Chondrocyte (in vitro differentiated cells): ENCODE data around the gene CTIF. TPM values are rescaled to one million over a fixed set of nuclear protein-coding genes. Genes with fewer than 3 reads are reported as not detected.
"Not testable (repeated sequence)": the region's sequence is repeated elsewhere in the genome, so short reads cannot be mapped to it uniquely, and the experiment has no call there.

Experiments used
- DNase-seq: peaks from one replicate; pipeline ENCODE4 v3.0.0; 2021; ENCODE audit warnings: mixed read lengths, low spot score
- H3K27ac Mint-ChIP-seq: one replicate; pipeline ENCODE4 v1.8.0; 2021; ENCODE audit warnings: mild to moderate bottlenecking, moderate library complexity, mixed read lengths; ENCODE audit not compliant: unreplicated experiment
- H3K27me3 Mint-ChIP-seq: 2 replicates; pipeline ENCODE4 v1.8.0; 2021; ENCODE audit warnings: low read depth, mixed read lengths
- H3K36me3 Mint-ChIP-seq: 2 replicates; pipeline ENCODE4 v1.8.0; 2021; ENCODE audit warnings: low read depth, mixed read lengths
- H3K4me1 Mint-ChIP-seq: 2 replicates; pipeline ENCODE4 v1.8.0; 2021; ENCODE audit warnings: low read depth, mild to moderate bottlenecking, mixed read lengths
- H3K4me3 Mint-ChIP-seq: one replicate; pipeline ENCODE4 v1.8.0; 2021; ENCODE audit warnings: mild to moderate bottlenecking, moderate library complexity, mixed read lengths; ENCODE audit not compliant: unreplicated experiment
- H3K9me3 Mint-ChIP-seq: 2 replicates; pipeline ENCODE4 v1.8.0; 2021; ENCODE audit warnings: low read depth, mixed read lengths
- total RNA-seq: library from RNA; stranded (reverse); gene quantifications from 3 replicates; pipeline ENCODE4 v1.2.1, GENCODE V29; 2021
- TF ChIP-seq, protein P1 (sequence below): fragments of 200-600 bp; sonication (generic); IDR thresholded peaks from 2 replicates; pipeline ENCODE4 v1.5.0; 2021; ENCODE audit warnings: antibody characterized with exemption, mild to moderate bottlenecking, moderate library complexity

Gene CTIF
- total RNA-seq, 1 donor from 2014 or later, result 184 TPM

DNA sequence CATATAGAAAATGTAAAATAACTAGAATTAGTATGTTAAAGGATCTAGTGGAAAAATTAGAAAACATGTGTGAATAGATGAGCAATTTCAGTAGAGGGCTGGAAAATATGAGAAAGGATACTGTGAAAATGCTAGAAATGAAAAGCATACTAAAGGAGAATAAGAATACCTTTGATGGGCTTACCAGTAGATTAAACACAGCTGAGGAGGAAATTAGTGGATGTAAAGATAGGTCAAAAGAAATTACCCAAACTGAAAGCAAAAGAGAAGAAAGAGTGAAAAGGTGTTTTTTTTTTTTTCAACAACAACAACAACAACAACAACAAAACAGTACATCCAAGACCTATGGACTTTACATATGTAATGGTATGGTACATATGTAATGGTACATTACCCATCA is 41.0 kb upstream of the CTIF start:
- no peak for DNase-seq
- TF ChIP-seq, protein P1, sequence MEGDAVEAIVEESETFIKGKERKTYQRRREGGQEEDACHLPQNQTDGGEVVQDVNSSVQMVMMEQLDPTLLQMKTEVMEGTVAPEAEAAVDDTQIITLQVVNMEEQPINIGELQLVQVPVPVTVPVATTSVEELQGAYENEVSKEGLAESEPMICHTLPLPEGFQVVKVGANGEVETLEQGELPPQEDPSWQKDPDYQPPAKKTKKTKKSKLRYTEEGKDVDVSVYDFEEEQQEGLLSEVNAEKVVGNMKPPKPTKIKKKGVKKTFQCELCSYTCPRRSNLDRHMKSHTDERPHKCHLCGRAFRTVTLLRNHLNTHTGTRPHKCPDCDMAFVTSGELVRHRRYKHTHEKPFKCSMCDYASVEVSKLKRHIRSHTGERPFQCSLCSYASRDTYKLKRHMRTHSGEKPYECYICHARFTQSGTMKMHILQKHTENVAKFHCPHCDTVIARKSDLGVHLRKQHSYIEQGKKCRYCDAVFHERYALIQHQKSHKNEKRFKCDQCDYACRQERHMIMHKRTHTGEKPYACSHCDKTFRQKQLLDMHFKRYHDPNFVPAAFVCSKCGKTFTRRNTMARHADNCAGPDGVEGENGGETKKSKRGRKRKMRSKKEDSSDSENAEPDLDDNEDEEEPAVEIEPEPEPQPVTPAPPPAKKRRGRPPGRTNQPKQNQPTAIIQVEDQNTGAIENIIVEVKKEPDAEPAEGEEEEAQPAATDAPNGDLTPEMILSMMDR, result no peak
- no peak overlapping the region for H3K27ac Mint-ChIP-seq
- no peaks in the 10 kb centered on the region for H3K27me3 Mint-ChIP-seq
- peaks cover 17% of the 10 kb centered on the region for H3K4me1 Mint-ChIP-seq
- no peak overlapping the region for H3K4me3 Mint-ChIP-seq
- H3K9me3 Mint-ChIP-seq, result peaks cover 12% of the 10 kb centered on the region
- peaks cover 6% of the 10 kb centered on the region for H3K36me3 Mint-ChIP-seq

DNA sequence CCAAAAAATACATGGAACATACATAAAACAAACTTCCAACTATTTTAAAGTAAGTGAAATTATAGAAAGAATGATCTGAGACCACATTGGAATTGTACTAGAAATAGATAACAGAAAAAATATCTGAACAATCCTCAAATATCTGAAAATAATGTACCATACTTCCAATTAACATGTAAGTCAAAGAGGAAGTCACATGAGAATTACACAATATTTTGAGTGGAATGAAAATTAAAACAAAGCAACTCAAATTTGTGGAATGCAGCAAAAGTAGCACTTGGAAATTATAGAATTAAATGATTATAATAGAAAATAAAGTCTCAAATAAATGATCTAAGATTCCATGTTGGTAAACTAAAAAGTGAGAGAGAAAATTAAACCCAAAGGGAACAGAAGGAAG is 38.3 kb upstream of the CTIF start:
- DNase-seq, result no peak

DNA sequence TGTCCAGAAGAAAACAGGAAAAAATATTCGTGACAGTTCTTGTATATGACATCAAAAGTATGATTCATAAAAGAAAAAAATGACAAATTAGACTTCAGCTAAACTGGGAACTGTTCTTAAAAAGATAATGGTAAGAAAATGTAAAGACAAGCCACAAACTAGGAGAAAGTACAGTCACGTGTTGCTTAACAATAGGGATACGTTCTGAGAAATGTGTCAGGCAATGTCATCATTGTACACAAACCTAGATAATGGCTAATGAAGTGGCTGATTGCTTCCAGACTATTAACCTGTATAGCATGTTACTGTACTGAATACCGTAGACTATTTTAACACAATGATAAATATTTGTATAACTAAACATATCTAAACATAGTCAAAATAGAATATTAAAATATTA is 35.9 kb upstream of the CTIF start:
- Mint-ChIP-seq H3K4me3 (no peak overlapping the region), H3K4me1 (no peaks in the 10 kb centered on the region), H3K36me3 (peaks cover 9% of the 10 kb centered on the region), H3K27me3 (no peaks in the 10 kb centered on the region), H3K27ac (no peak overlapping the region), H3K9me3 (peaks cover 32% of the 10 kb centered on the region)
- TF ChIP-seq, protein P1, result no peak
- no peak for DNase-seq

More for the DNA sequence above, 38.3 kb upstream of the CTIF start:
- Mint-ChIP-seq H3K27me3 (no peaks in the 10 kb centered on the region), H3K4me3 (no peak overlapping the region), H3K27ac (no peak overlapping the region), H3K36me3 (peaks cover 6% of the 10 kb centered on the region), H3K4me1 (peaks cover under 1% of the 10 kb centered on the region), H3K9me3 (peaks cover 16% of the 10 kb centered on the region)
- TF ChIP-seq, protein P1, result no peak

DNA sequence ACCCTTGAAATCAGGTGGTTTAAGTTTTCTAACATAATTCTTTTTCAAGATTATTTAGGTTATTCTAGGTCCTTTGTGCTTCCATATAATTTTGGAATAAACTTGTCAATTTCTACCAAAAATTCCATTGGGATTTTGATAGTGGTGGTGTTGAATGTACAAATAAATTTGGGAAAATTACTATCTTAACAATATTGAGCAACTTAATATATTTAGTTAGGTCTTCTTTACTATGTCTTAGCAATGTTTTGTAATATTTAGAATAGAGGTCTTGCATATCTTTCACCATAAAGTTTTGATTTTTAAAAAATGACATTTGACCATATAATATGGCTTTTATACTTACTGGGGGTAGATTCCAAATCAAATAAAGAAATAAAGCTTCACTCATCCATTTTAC is 34.0 kb upstream of the CTIF start:
- Mint-ChIP-seq H3K4me3 (no peak overlapping the region), H3K9me3 (peaks cover 36% of the 10 kb centered on the region), H3K36me3 (peaks cover 6% of the 10 kb centered on the region), H3K27me3 (no peaks in the 10 kb centered on the region), H3K4me1 (no peaks in the 10 kb centered on the region), H3K27ac (no peak overlapping the region)
- TF ChIP-seq, protein P1, result no peak
- DNase-seq, result no peak

DNA sequence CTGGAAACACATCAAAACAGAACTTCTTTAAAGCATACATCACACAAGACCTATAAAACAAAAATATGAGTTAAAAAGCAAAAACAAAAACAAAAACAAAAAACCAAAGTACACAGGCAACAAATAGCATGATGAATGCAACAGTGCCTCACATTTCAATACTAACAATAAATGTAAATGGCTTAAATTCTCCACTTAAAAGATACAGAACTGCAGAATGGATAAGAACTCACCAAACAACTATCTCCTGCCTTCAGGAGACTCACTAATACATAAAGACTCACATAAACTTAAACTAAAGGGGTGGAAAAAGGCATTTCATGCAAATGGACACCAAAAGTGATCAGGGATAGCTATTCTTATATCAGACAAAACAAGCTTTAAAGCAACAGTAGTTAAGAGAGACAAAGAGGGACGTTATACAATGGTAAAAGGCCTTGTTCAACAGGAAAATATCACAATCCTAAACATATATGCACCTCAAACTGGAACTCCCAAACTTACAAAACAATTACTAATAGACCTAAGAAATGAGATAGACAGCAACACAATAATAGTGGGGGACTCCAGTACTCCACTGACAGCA is 31.8 kb upstream of the CTIF start:
- H3K27ac Mint-ChIP-seq, H3K36me3 Mint-ChIP-seq, H3K4me3 Mint-ChIP-seq, H3K4me1 Mint-ChIP-seq, DNase-seq, H3K27me3 Mint-ChIP-seq: not testable (repeated sequence)
- H3K9me3 Mint-ChIP-seq, result peaks cover 36% of the 10 kb centered on the region

DNA sequence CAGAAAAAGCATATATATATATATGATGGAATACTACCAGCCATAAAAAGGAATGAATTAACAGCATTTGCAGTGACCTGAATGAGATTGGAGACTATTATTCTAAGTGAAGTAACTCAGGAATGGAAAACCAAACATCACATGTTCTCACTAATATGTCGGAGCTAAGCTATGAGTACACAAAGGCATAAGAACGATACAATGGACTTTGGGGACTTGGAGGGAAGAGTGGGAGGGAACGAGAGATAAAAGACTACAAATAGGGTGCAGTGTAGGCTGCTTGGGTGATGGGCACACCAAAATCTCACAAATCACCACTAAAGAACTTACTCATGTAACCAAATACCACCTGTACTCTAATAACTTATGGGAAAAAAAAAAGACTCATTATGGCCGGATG is 26.3 kb upstream of the CTIF start:
- not testable (repeated sequence) for H3K27me3 Mint-ChIP-seq, H3K36me3 Mint-ChIP-seq, H3K4me3 Mint-ChIP-seq, DNase-seq, H3K4me1 Mint-ChIP-seq, H3K27ac Mint-ChIP-seq
- H3K9me3 Mint-ChIP-seq, result peaks cover 13% of the 10 kb centered on the region
